GM12864 (cell line): ENCODE data around the gene ARHGAP22.
A peak's percentile ranks its signal among the peaks of the same experiment; 100 is the strongest.

ENCODE experiments used
- DNase-seq: peaks from one replicate; pipeline ENCODE4 v3.0.0-alpha.2; 2011; ENCODE audit warnings: low read depth
- H3K4me3 ChIP-seq: 2 replicates; pipeline ENCODE4 v1.5.1; 2011; ENCODE audit warnings: mild to moderate bottlenecking, low read depth, low read length, control low read depth
- CTCF ChIP-seq: IDR thresholded peaks from 2 replicates; pipeline ENCODE4 v1.5.1; 2011; ENCODE audit warnings: low read depth, mild to moderate bottlenecking, moderate library complexity, low read length, control low read depth, inconsistent platforms; ENCODE audit errors: missing control alignments

ARHGAP22 gene

DNA sequence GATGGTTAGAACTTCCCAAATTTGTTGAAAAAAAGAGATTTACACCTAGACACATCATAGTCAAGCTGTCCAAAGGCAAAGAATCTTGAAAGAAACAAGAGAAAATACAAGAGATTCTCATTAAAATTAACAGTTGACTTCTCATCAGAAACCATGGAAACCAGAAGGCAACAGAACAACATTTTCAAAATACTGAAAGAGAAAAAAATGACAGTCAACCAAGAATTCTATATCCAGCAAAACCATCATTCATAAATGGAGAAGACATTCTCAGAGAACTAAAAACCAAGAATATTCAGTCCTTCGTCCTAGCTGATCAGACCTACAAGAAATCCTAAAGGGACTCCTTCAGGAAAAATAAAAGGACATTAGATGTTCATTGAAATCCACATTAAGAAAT, 90.6 kb downstream of the ARHGAP22 start:
- no peak overlapping the region for H3K4me3 ChIP-seq
- TF ChIP-seq CTCF, result no peak
- DNase-seq, result no peak

DNA sequence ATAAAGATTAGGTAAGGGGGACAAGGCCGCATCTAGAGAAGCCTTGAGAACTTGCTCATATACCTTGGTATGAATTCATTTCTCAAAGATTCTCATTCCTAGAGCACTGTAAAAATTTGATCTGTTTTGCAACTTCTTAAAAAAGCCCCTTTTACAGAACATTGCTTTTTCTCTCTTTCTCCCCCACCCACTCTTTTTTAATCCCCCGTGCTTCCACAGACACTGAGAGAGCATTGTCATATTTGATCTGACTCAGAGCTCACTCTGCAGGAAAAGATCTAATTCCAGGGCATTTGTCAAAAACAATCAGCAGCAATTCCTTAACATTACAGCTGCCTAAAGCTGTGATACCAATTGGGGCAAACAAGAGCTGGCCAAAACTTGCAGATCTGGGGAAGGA, 92.0 kb downstream of the ARHGAP22 start:
- no peak for TF ChIP-seq CTCF
- DNase-seq, result no peak
- no peak overlapping the region for H3K4me3 ChIP-seq

GRCh38 chr10:48511875-48512231, 93.0 kb downstream of the ARHGAP22 start:
- no peak for TF ChIP-seq CTCF
- no peak overlapping the region for H3K4me3 ChIP-seq
- DNase-seq, result no peak

DNA sequence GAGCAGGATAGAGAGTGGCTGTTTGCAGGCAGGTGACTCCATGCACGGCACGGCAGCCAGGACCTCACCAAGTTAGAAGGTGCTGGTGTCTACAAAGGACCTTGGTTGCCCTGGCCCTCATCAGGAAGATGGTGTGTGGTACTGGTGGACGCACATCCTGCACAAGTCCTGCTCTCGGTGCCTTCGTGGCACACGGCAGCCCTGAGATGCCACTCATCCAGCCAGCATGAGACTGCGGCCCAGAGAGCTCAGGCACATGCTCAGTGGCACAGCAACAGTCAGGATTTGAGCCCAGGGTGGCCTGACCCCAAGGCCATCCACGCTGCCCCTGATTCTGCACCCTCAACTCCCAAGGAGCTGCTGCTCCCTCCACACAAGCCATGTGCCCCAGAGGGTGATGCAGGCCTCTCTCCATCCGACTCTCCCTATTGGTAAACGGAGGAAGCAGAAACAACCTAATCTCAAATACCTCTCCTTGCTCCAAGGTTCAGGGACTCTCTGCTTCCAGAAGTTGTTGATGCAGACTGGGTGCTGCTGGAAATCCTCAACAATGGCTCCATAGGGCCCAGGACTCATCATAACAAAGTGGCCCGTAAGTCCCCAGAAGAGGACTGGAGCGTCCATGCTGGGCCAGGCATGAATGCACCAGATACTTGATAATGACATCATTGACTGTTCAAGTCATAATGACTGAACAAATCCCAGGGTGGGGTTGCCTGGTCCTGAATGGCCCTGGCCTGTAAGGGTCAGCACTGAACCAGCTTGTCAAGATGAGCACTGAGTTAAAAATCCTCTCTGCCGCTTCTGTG, 93.6 kb downstream of the ARHGAP22 start:
- H3K4me3 ChIP-seq, result no peak overlapping the region
- no peak for TF ChIP-seq CTCF
- DNase-seq, result no peak

DNA sequence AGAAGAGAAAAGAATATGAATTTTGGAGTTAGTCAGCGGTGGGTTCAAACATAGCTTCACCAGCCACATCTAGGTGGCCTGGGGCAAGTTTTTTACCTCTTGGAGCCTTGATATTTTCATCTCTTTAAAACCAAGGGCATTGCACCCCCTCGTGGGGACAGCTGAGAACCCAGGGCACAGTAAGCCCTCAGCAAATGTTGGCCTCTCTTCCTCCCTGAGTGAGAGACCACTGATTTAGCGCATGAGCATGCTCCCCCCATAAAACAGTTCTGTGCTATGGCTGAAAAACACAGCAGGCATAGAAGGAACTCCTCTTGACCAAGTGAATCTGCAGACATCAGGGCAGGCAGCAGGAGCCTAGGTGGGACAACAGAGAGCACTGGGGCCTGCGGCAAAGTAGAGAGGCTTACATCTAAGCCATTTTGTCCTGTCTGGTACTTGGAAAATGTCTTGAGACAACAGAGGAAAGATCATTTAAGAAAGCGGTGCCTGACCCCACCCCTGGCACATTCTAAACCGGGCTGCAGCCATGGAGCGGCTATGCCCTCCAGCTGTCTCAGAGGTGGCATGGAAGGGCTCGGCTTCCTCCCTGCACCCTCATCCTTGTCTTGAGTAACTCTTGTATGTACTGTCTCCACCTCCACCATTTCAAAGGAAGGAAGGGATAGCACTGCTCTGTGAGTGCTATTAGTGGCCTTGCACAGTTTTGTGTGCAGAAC, 94.7 kb downstream of the ARHGAP22 start:
- H3K4me3 ChIP-seq, result no peak overlapping the region
- DNase-seq, result no peak
- peak; percentile 50 for TF ChIP-seq CTCF

DNA sequence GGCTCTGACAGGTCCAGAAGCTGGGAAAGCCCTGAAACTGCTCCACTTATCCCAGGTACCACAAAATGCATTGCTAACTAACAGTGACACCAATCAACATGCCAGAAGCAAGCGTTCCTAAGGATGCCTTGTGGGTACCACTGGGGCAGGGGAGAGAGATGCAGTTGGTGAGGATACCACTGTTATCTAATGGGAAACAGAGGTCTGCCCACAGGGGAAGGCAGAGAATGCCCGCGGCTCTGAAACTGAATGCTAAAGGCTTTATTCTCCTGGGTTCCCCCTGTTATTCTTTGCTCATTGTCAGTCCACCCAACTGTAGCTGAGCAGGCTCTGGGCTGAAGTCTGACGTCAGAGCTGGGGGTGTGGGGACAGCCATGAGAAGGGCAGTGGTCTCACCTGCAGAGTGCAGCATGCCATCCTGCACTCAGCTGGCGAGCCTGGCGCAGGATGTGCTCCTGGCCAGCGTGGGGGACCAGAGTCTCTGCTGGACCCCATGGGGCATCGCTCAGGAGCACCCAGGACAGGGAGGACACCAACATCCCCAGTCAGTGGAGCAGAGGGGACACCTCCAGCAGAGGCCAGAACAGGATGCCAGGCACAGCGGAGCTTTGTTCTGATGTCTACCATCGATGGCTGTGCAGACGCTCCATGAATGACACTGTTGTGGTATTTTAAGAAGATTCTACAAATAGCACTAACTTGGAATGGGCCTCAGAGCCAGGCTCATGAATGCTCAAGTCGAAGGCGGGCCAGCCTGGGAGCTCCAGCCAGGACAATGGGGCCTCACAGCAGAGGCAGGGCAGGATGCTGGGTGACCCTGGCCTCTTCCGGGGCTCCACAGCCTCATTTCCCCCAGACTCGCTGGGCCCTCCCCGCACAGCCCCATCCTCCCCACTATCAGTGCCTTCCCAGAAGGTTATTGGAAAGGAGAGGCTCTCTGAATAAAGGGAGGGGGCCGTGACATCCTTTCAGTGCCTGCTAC, 95.8 kb downstream of the ARHGAP22 start:
- H3K4me3 ChIP-seq, result no peak overlapping the region
- TF ChIP-seq CTCF, result no peak
- DNase-seq, result no peak
